HCT116 (cell line): ENCODE measurements around the gene AEBP2. TPM values are rescaled to one million over a fixed set of nuclear protein-coding genes. Genes with fewer than 3 reads are reported as not detected.

ENCODE experiments used
- ATAC-seq: fragments of 200-7000 bp; cut with Tn5 transposase; 2 replicates; pipeline ENCODE4 v1.9.1; 2020; ENCODE audit warnings: mild to moderate bottlenecking, moderate library complexity
- BruUV-seq: library from RNA; stranded (reverse); fragments of 400-500 nt; replicated peaks from 2 replicates; lab custom pipeline; 2021; lab: Mats Ljungman, UMichigan
- CTCF ChIA-PET: fragments of 300-600 bp; sonication (Branson Sonifier 250); formaldehyde crosslinking; loops from one replicate; lab custom pipeline; 2021; ENCODE audit warnings: antibody characterized with exemption; lab: Charles Lee
- POLR2A ChIA-PET: fragments of 300-600, 350-600 bp; sonication (Branson Sonifier 250); formaldehyde crosslinking; loops from one replicate; lab custom pipeline; 2021; ENCODE audit warnings: antibody characterized with exemption; lab: Charles Lee
- RAD21 ChIA-PET, 2 experiments: fragments of 300-600 bp; sonication (Branson Sonifier 250); formaldehyde crosslinking; loops; one replicate each; lab custom pipeline; 2023; ENCODE audit warnings: low total read pairs in 2 of 2; ENCODE audit not compliant: uncharacterized antibody in 2 of 2, unreplicated experiment in 2 of 2, low non-redundant PET in 1 of 2; lab: Charles Lee
- DNase-seq: peaks from one replicate; pipeline ENCODE4 v3.0.0-alpha.2; 2010; ENCODE audit warnings: low read depth, low spot score
- H2AFZ ChIP-seq: fragments of 200-600 bp; shearing (Covaris generic), sonication (generic); 2 replicates; pipeline ENCODE4 v1.6.1; 2017; ENCODE audit warnings: low read depth, mixed run types, mixed read lengths, antibody characterized with exemption, low read length; ENCODE audit not compliant: poor library complexity, severe bottlenecking
- H3K27ac ChIP-seq: 2 replicates; pipeline ENCODE4 v1.5.1; 2012; ENCODE audit warnings: low read depth, low read length
- H3K27me3 ChIP-seq: fragments of 200-600 bp; sonication (generic); 2 replicates; pipeline ENCODE4 v1.6.1; 2016; ENCODE audit warnings: mixed run types, low read length, mixed read lengths; ENCODE audit not compliant: insufficient read depth
- H3K36me3 ChIP-seq, 2 experiments: fragments of 200-500 bp in 1 of 2; fragments of 200-600 bp in 1 of 2; sonication (Bioruptor generic) in 1 of 2; sonication (generic) in 1 of 2; 2 replicates each; pipeline versions ENCODE4 v1.5.1 to v1.6.1; 2014 to 2016; ENCODE audit warnings: low read length in 2 of 2, inconsistent platforms in 1 of 2, mixed read lengths in 1 of 2, mixed run types in 1 of 2; ENCODE audit not compliant: insufficient read depth in 2 of 2, control insufficient read depth in 1 of 2
- H3K4me1 ChIP-seq, 2 experiments: fragments of 200-600 bp in 1 of 2; sonication (generic) in 1 of 2; 2 replicates each; pipeline versions ENCODE4 v1.5.1 to v1.6.1; 2012 to 2017; ENCODE audit warnings: low read length in 2 of 2, inconsistent platforms in 1 of 2, mild to moderate bottlenecking in 1 of 2, mixed read lengths in 1 of 2, mixed run types in 1 of 2, moderate library complexity in 1 of 2; ENCODE audit not compliant: insufficient read depth in 2 of 2, control insufficient read depth in 1 of 2
- H3K4me2 ChIP-seq: fragments of 200-600 bp; sonication (generic); 2 replicates; pipeline ENCODE4 v1.6.1; 2017; ENCODE audit warnings: mixed run types, low read length, mixed read lengths
- H3K4me3 ChIP-seq, 2 experiments: fragments of 200-600 bp in 1 of 2; sonication (generic) in 1 of 2; replicated peaks in 1 of 2; 2 replicates each; pipeline ENCODE4 v1.5.1; 2011 to 2016; ENCODE audit warnings: low read length in 2 of 2, control low read depth in 1 of 2, low read depth in 1 of 2, mild to moderate bottlenecking in 1 of 2, mixed read lengths in 1 of 2, mixed run types in 1 of 2
- H3K79me2 ChIP-seq: fragments of 200-600 bp; sonication (generic); 2 replicates; pipeline ENCODE4 v1.6.1; 2017; ENCODE audit warnings: mild to moderate bottlenecking, mixed run types, low read length, moderate library complexity, mixed read lengths; ENCODE audit not compliant: insufficient read depth
- H3K9ac ChIP-seq: fragments of 200-600 bp; sonication (generic); 2 replicates; pipeline ENCODE4 v1.6.1; 2016; ENCODE audit warnings: low read length, mixed read lengths
- H3K9me2 ChIP-seq: fragments of 200-600 bp; sonication (generic), shearing (Covaris generic); 2 replicates; pipeline ENCODE4 v1.6.1; 2017; ENCODE audit warnings: mixed run types, mild to moderate bottlenecking, moderate library complexity; ENCODE audit not compliant: insufficient read depth
- H3K9me3 ChIP-seq, 2 experiments: fragments of 200-500 bp in 1 of 2; fragments of 200-600 bp in 1 of 2; sonication (Bioruptor generic) in 1 of 2; sonication (generic) in 1 of 2; 2 replicates each; pipeline ENCODE4 v1.6.1; 2014 to 2017; ENCODE audit warnings: low read length in 2 of 2, mixed read lengths in 2 of 2, inconsistent platforms in 1 of 2, low read depth in 1 of 2, mild to moderate bottlenecking in 1 of 2, mixed run types in 1 of 2, moderate library complexity in 1 of 2; ENCODE audit not compliant: control insufficient read depth in 1 of 2, insufficient read depth in 1 of 2
- H4K20me1 ChIP-seq: fragments of 200-600 bp; sonication (generic), shearing (Covaris generic); 2 replicates; pipeline ENCODE4 v1.6.1; 2017; ENCODE audit warnings: mixed run types, mild to moderate bottlenecking, moderate library complexity; ENCODE audit not compliant: insufficient read depth
- CBX3 ChIP-seq: IDR thresholded peaks from 2 replicates; pipeline ENCODE4 v1.6.1; 2012; ENCODE audit warnings: low read depth
- CEBPB ChIP-seq: IDR thresholded peaks from 2 replicates; pipeline ENCODE4 v1.6.1; 2012; ENCODE audit warnings: low read depth
- EGR1 ChIP-seq: IDR thresholded peaks from 2 replicates; pipeline ENCODE4 v1.6.1; 2012; ENCODE audit warnings: low read depth
- EZH2 ChIP-seq: fragments of 200-600 bp; sonication (generic); IDR thresholded peaks from 2 replicates; pipeline ENCODE4 v1.6.1; 2017; ENCODE audit warnings: antibody characterized with exemption, mixed run types
- EZH2phosphoT487 ChIP-seq: fragments of 200-600 bp; IDR thresholded peaks from 2 replicates; pipeline ENCODE4 v1.6.1; 2018; ENCODE audit warnings: antibody characterized with exemption, borderline replicate concordance
- JUND ChIP-seq: IDR thresholded peaks from 2 replicates; pipeline ENCODE4 v1.6.1; 2012
- POLR2AphosphoS5 ChIP-seq: IDR thresholded peaks from 2 replicates; pipeline ENCODE4 v1.6.1; 2011; ENCODE audit warnings: mild to moderate bottlenecking, low read depth, low read length, moderate library complexity
- SIN3A ChIP-seq: IDR thresholded peaks from 2 replicates; pipeline ENCODE4 v1.6.1; 2012; ENCODE audit warnings: low read depth
- SRF ChIP-seq: IDR thresholded peaks from 2 replicates; pipeline ENCODE4 v1.6.1; 2012; ENCODE audit warnings: low read depth
- TCF7L2 ChIP-seq: IDR thresholded peaks from 2 replicates; pipeline ENCODE4 v1.7.0; 2011; ENCODE audit warnings: borderline replicate concordance, inconsistent platforms; ENCODE audit not compliant: insufficient read depth, insufficient read length; ENCODE audit errors: extremely low read depth
- ZFX ChIP-seq: fragments of 450-650 bp; IDR thresholded peaks from 2 replicates; pipeline ENCODE4 v1.6.1; 2017
- ZNF274 ChIP-seq: fragments of 200-500 bp; sonication (Bioruptor generic); IDR thresholded peaks from 2 replicates; pipeline ENCODE4 v1.6.1; 2014; ENCODE audit warnings: mild to moderate bottlenecking, low read depth, low read length, inconsistent platforms
- intact Hi-C: fragments of 100-400 bp; cut with micrococcal nuclease; formaldehyde crosslinking; loops from 2 replicates; pipeline ENCODE4 v1.10.0; 2022
- total RNA-seq: library from RNA; stranded (reverse); gene quantifications from one replicate; pipeline ENCODE4 v1.2.1, GENCODE V29; 2021; ENCODE audit not compliant: unreplicated experiment
- TF ChIP-seq, protein P1 (sequence below): IDR thresholded peaks from 2 replicates; pipeline ENCODE4 v1.6.1; 2011; ENCODE audit warnings: mild to moderate bottlenecking, low read length, moderate library complexity; ENCODE audit not compliant: insufficient replicate concordance; ENCODE audit errors: extremely low read depth
- TF ChIP-seq, protein P2 (sequence below): IDR thresholded peaks from 2 replicates; pipeline ENCODE4 v1.6.1; 2012
- TF ChIP-seq, protein P3 (sequence below), 3 experiments: fragments of 200-600 bp in 1 of 3; sonication (generic) in 1 of 3; IDR thresholded peaks in 2 of 3; conservative IDR thresholded peaks in 1 of 3; 2 replicates each; pipeline ENCODE4 v1.5.1; 2012 to 2017; ENCODE audit warnings: low read depth in 2 of 3, low read length in 2 of 3, antibody characterized with exemption in 1 of 3, borderline replicate concordance in 1 of 3, control low read depth in 1 of 3, mild to moderate bottlenecking in 1 of 3, mixed read lengths in 1 of 3, mixed run types in 1 of 3, moderate library complexity in 1 of 3; ENCODE audit not compliant: insufficient read depth in 1 of 3
- TF ChIP-seq, protein P4 (sequence below): IDR thresholded peaks from 2 replicates; pipeline ENCODE4 v1.6.1; 2012

AEBP2 gene
- total RNA-seq, 1 experiment from 2014 or later, result 44.6 TPM

DNA sequence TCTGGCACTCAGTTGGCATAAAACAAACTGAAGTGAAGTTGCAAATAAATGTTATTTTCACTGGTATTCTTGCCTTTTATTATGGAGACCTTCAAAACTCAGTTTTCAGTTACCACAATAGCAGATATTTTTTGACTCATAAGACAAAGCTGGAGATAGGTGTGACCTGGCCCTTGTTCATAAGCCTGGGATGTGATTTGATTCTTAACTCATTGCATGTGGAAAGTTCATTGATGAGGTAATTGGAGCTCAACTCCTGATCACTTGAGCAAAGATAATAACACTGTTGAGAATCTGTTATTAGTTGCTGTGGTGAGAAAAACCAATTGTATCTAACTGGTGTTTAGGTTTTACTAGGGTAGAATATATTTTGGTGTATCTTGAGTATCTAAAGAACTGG lies 105.1 kb downstream of the AEBP2 start (continued):
- no peak for TF ChIP-seq TCF7L2
- no peak for TF ChIP-seq CEBPB
- TF ChIP-seq EZH2phosphoT487, result no peak
- TF ChIP-seq, protein P1, sequence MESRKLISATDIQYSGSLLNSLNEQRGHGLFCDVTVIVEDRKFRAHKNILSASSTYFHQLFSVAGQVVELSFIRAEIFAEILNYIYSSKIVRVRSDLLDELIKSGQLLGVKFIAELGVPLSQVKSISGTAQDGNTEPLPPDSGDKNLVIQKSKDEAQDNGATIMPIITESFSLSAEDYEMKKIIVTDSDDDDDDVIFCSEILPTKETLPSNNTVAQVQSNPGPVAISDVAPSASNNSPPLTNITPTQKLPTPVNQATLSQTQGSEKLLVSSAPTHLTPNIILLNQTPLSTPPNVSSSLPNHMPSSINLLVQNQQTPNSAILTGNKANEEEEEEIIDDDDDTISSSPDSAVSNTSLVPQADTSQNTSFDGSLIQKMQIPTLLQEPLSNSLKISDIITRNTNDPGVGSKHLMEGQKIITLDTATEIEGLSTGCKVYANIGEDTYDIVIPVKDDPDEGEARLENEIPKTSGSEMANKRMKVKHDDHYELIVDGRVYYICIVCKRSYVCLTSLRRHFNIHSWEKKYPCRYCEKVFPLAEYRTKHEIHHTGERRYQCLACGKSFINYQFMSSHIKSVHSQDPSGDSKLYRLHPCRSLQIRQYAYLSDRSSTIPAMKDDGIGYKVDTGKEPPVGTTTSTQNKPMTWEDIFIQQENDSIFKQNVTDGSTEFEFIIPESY, result no peak
- TF ChIP-seq EGR1, result no peak

DNA sequence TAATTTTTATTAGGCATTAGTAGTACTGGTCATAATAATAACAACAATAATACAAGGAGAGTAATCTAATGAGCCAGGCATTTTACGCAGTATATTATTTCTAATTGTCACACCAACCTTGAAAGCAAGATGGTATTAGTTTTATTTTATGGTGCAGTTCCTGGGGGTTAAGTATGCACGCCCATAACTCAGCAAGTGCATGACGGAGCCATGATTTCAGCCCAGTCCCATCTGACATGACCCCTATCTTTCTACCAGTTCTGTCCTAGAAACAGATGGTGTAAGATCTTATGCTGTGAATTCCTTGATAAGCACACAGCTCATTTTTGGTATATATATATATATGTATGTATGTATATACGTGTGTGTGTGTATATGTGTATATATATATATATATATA lies 106.0 kb downstream of the AEBP2 start:
- no peaks in the 10 kb centered on the region for H4K20me1 ChIP-seq
- ChIA-PET RAD21 (no interaction called here), CTCF (no interaction called here), POLR2A (no interaction called here)
- H3K27ac ChIP-seq, result no peak overlapping the region
- no peak for DNase-seq
- H3K4me3 ChIP-seq, result no peak overlapping the region
- H3K4me2 ChIP-seq, result no peak overlapping the region
- H3K79me2 ChIP-seq, result no peaks in the 10 kb centered on the region
- no peak overlapping the region for H2AFZ ChIP-seq
- ATAC-seq, result no peak
- H3K9me2 ChIP-seq, result no peaks in the 10 kb centered on the region
- no peaks in the 10 kb centered on the region for H3K27me3 ChIP-seq
- H3K9me3 ChIP-seq, result no peaks in the 10 kb centered on the region
- intact Hi-C loops, result no loop called here
- no peaks in the 10 kb centered on the region for H3K36me3 ChIP-seq
- no peak overlapping the region for H3K9ac ChIP-seq
- no peaks in the 10 kb centered on the region for H3K4me1 ChIP-seq
- BruUV-seq, result no TSS peak
- TF ChIP-seq CEBPB (no peak), JUND (no peak), CBX3 (no peak), ZNF274 (no peak), SIN3A (no peak), EGR1 (no peak), SRF (no peak), POLR2AphosphoS5 (no peak), EZH2 (no peak), ZFX (no peak)
- TF ChIP-seq, protein P2, sequence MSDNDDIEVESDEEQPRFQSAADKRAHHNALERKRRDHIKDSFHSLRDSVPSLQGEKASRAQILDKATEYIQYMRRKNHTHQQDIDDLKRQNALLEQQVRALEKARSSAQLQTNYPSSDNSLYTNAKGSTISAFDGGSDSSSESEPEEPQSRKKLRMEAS, result no peak
- TF ChIP-seq, protein P3, sequence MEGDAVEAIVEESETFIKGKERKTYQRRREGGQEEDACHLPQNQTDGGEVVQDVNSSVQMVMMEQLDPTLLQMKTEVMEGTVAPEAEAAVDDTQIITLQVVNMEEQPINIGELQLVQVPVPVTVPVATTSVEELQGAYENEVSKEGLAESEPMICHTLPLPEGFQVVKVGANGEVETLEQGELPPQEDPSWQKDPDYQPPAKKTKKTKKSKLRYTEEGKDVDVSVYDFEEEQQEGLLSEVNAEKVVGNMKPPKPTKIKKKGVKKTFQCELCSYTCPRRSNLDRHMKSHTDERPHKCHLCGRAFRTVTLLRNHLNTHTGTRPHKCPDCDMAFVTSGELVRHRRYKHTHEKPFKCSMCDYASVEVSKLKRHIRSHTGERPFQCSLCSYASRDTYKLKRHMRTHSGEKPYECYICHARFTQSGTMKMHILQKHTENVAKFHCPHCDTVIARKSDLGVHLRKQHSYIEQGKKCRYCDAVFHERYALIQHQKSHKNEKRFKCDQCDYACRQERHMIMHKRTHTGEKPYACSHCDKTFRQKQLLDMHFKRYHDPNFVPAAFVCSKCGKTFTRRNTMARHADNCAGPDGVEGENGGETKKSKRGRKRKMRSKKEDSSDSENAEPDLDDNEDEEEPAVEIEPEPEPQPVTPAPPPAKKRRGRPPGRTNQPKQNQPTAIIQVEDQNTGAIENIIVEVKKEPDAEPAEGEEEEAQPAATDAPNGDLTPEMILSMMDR (IDR thresholded peaks at IDR 0.05 in 2 of 3, conservative IDR thresholded peaks at IDR 0.05 in 1 of 3; ENCODE audit: borderline replicate concordance in 1 of 3, insufficient read depth in 1 of 3, low read depth in 2 of 3, low read length in 2 of 3), result no peak
- TF ChIP-seq, protein P4, sequence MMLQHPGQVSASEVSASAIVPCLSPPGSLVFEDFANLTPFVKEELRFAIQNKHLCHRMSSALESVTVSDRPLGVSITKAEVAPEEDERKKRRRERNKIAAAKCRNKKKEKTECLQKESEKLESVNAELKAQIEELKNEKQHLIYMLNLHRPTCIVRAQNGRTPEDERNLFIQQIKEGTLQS, result no peak
- TF ChIP-seq, protein P1, result no peak
